ENCODE results near the gene CCDC177.
A peak's percentile ranks its signal among the peaks of the same experiment; 100 is the strongest.

CCDC177 gene

GRCh38 chr14:69561893-69562292 lies 12.8 kb downstream of the CCDC177 start:
- H3K4me3 ChIP-seq (ENCODE audit: low read length in 2 of 2), result no peak overlapping the region
- no peak for DNase-seq (ENCODE audit: low spot score)
- H3K27me3 ChIP-seq (ENCODE audit: control insufficient read depth in 3 of 3, insufficient read depth in 3 of 3, low read depth in 1 of 3, low read length in 3 of 3), result no peaks in the 10 kb centered on the region
- H2BK120ac ChIP-seq (ENCODE audit: low read depth, low read length), result no peak overlapping the region
- H3K9ac ChIP-seq (ENCODE audit: low read depth, low read length, poor library complexity), result no peak overlapping the region
- no peak overlapping the region for H2BK12ac ChIP-seq (ENCODE audit: low read length)
- H2AK5ac ChIP-seq (ENCODE audit: low read depth, low read length), result no peak overlapping the region
- no peaks in the 10 kb centered on the region for H3K9me3 ChIP-seq (replicated peaks in 1 of 2; ENCODE audit: control insufficient read depth in 2 of 2, insufficient read depth in 1 of 2, low read depth in 1 of 2, low read length in 2 of 2)
- H2BK15ac ChIP-seq (ENCODE audit: low read length), result no peak overlapping the region
- no peak overlapping the region for H2BK5ac ChIP-seq (ENCODE audit: low read length)
- no peak overlapping the region for H3K4me2 ChIP-seq (ENCODE audit: insufficient read depth, low read length, poor library complexity, severe bottlenecking)
- no peak overlapping the region for H3K23ac ChIP-seq (ENCODE audit: low read depth, low read length, poor library complexity)
- H2AFZ ChIP-seq (ENCODE audit: low read length), result peak overlapping the region; percentile 1
- no peak overlapping the region for H3K4ac ChIP-seq (ENCODE audit: low read length)
- no peaks in the 10 kb centered on the region for H3K36me3 ChIP-seq (replicated peaks in 1 of 2; ENCODE audit: control insufficient read depth in 2 of 2, insufficient read depth in 2 of 2, low read length in 2 of 2)
- H4K8ac ChIP-seq (ENCODE audit: low read depth, low read length), result no peak overlapping the region
- H3K18ac ChIP-seq (ENCODE audit: low read length), result no peak overlapping the region
- no peak overlapping the region for H3K14ac ChIP-seq (ENCODE audit: low read length)
- peaks cover 16 to 27% of the 10 kb centered on the region in 2 donors for H3K4me1 ChIP-seq (ENCODE audit: control insufficient read depth in 2 of 2, insufficient read depth in 1 of 2, low read depth in 1 of 2, low read length in 2 of 2)
- H3K27ac ChIP-seq (replicated peaks; ENCODE audit: low read length), result no peak overlapping the region
- no peak overlapping the region for H4K91ac ChIP-seq (ENCODE audit: low read depth, low read length, poor library complexity)
- H3K79me1 ChIP-seq (ENCODE audit: low read depth, low read length), result no peaks in the 10 kb centered on the region

DNA sequence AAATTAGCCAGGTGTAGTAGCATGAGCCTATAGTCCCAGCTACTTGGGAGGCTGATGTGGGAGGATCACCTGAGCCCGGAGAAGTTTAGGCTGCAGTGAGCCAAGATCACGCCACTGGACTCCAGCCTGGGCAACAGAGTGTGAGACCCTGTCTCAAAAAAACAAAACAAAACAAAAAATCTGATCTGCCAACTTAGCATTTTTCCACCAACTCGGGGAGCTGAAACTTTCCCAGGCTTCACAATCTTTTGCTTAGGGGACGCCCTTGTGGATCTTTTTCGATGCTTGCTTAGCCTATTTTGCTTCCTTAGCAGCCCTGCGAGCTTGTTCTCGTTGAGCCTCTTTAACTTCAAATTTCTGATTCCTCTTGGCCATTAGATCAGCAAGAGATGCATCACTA lies 13.8 kb downstream of the CCDC177 start:
- no peak overlapping the region for H2BK120ac ChIP-seq (ENCODE audit: low read depth, low read length)
- no CpG with 5 or more reads among the region's 7 CpGs for WGBS, 2 donors (ENCODE audit: extremely low coverage in 2 of 2, insufficient read length in 2 of 2, insufficient replicate concordance in 1 of 2)
- H2AK5ac ChIP-seq (ENCODE audit: low read depth, low read length), result no peak overlapping the region
- H3K14ac ChIP-seq (ENCODE audit: low read length), result no peak overlapping the region
- H3K23ac ChIP-seq (ENCODE audit: low read depth, low read length, poor library complexity), result no peak overlapping the region
- no peaks in the 10 kb centered on the region for H3K9me3 ChIP-seq (replicated peaks in 1 of 2; ENCODE audit: control insufficient read depth in 2 of 2, insufficient read depth in 1 of 2, low read depth in 1 of 2, low read length in 2 of 2)
- no peak overlapping the region for H2AFZ ChIP-seq (ENCODE audit: low read length)
- H3K18ac ChIP-seq (ENCODE audit: low read length), result no peak overlapping the region
- no peak overlapping the region for H3K4me2 ChIP-seq (ENCODE audit: insufficient read depth, low read length, poor library complexity, severe bottlenecking)
- no peak overlapping the region for H2BK15ac ChIP-seq (ENCODE audit: low read length)
- H3K27me3 ChIP-seq (ENCODE audit: control insufficient read depth in 3 of 3, insufficient read depth in 3 of 3, low read depth in 1 of 3, low read length in 3 of 3), result no peaks in the 10 kb centered on the region
- no peak overlapping the region for H2BK5ac ChIP-seq (ENCODE audit: low read length)
- H3K4ac ChIP-seq (ENCODE audit: low read length), result no peak overlapping the region
- no peaks in the 10 kb centered on the region for H3K79me1 ChIP-seq (ENCODE audit: low read depth, low read length)
- H3K9ac ChIP-seq (ENCODE audit: low read depth, low read length, poor library complexity), result no peak overlapping the region
- no peak overlapping the region for H3K27ac ChIP-seq (replicated peaks; ENCODE audit: low read length)
- no peaks in the 10 kb centered on the region for H3K36me3 ChIP-seq (replicated peaks in 1 of 2; ENCODE audit: control insufficient read depth in 2 of 2, insufficient read depth in 2 of 2, low read length in 2 of 2)
- H2BK12ac ChIP-seq (ENCODE audit: low read length), result no peak overlapping the region
- peaks cover 16 to 27% of the 10 kb centered on the region in 2 donors for H3K4me1 ChIP-seq (ENCODE audit: control insufficient read depth in 2 of 2, insufficient read depth in 1 of 2, low read depth in 1 of 2, low read length in 2 of 2)
- no peak overlapping the region for H3K4me3 ChIP-seq (ENCODE audit: low read length in 2 of 2)
- no peak overlapping the region for H4K91ac ChIP-seq (ENCODE audit: low read depth, low read length, poor library complexity)
- H4K8ac ChIP-seq (ENCODE audit: low read depth, low read length), result no peak overlapping the region
- DNase-seq (ENCODE audit: low spot score), result no peak

DNA sequence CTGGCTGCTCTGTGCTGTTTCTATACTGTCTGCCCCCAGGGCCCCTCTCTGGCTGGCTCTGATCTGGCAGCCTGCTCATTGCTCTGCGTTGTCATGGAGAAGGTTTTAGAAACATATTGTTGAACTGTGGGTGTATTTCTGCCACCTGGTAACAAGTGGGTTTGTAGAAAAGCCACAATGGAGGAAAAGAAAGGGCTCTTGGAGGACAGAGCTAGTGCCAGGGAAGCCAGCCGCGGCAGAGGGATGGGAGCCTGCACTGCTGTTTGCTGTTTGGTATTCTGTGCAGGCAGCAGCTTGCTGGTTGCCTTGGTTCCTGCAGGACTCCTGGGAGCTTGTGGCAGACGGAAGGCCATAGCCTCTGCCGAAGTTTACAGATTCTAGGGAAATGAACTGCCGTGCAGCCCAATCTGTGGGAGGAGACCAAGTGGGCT lies 15.1 kb downstream of the CCDC177 start:
- H2BK120ac ChIP-seq (ENCODE audit: low read depth, low read length), result no peak overlapping the region
- H3K4me1 ChIP-seq (ENCODE audit: control insufficient read depth in 2 of 2, insufficient read depth in 1 of 2, low read depth in 1 of 2, low read length in 2 of 2), result peaks cover 16 to 27% of the 10 kb centered on the region in 2 donors
- no peak for DNase-seq (ENCODE audit: low spot score)
- no peak overlapping the region for H4K91ac ChIP-seq (ENCODE audit: low read depth, low read length, poor library complexity)
- H3K27ac ChIP-seq (replicated peaks; ENCODE audit: low read length), result peak overlapping the region; percentile 2
- no peak overlapping the region for H3K4ac ChIP-seq (ENCODE audit: low read length)
- no peak overlapping the region for H3K14ac ChIP-seq (ENCODE audit: low read length)
- no peak overlapping the region for H3K23ac ChIP-seq (ENCODE audit: low read depth, low read length, poor library complexity)
- H2BK5ac ChIP-seq (ENCODE audit: low read length), result no peak overlapping the region
- no peak overlapping the region for H2AK5ac ChIP-seq (ENCODE audit: low read depth, low read length)
- peak overlapping the region; percentile 24 for H3K18ac ChIP-seq (ENCODE audit: low read length)
- no peak overlapping the region for H2BK12ac ChIP-seq (ENCODE audit: low read length)
- H3K79me1 ChIP-seq (ENCODE audit: low read depth, low read length), result no peaks in the 10 kb centered on the region
- H3K9me3 ChIP-seq (replicated peaks in 1 of 2; ENCODE audit: control insufficient read depth in 2 of 2, insufficient read depth in 1 of 2, low read depth in 1 of 2, low read length in 2 of 2), result no peaks in the 10 kb centered on the region
- peak overlapping the region; percentile 60 for H2AFZ ChIP-seq (ENCODE audit: low read length)
- no peaks in the 10 kb centered on the region for H3K36me3 ChIP-seq (replicated peaks in 1 of 2; ENCODE audit: control insufficient read depth in 2 of 2, insufficient read depth in 2 of 2, low read length in 2 of 2)
- peak overlapping the region in 1 of 2 donors; percentile 0 for H3K4me3 ChIP-seq (ENCODE audit: low read length in 2 of 2)
- no CpG with 5 or more reads among the region's 6 CpGs for WGBS, 2 donors (ENCODE audit: extremely low coverage in 2 of 2, insufficient read length in 2 of 2, insufficient replicate concordance in 1 of 2)
- no peak overlapping the region for H2BK15ac ChIP-seq (ENCODE audit: low read length)
- no peak overlapping the region for H3K9ac ChIP-seq (ENCODE audit: low read depth, low read length, poor library complexity)
- H3K27me3 ChIP-seq (ENCODE audit: control insufficient read depth in 3 of 3, insufficient read depth in 3 of 3, low read depth in 1 of 3, low read length in 3 of 3), result no peaks in the 10 kb centered on the region
- H4K8ac ChIP-seq (ENCODE audit: low read depth, low read length), result no peak overlapping the region
- H3K4me2 ChIP-seq (ENCODE audit: insufficient read depth, low read length, poor library complexity, severe bottlenecking), result no peak overlapping the region

DNA sequence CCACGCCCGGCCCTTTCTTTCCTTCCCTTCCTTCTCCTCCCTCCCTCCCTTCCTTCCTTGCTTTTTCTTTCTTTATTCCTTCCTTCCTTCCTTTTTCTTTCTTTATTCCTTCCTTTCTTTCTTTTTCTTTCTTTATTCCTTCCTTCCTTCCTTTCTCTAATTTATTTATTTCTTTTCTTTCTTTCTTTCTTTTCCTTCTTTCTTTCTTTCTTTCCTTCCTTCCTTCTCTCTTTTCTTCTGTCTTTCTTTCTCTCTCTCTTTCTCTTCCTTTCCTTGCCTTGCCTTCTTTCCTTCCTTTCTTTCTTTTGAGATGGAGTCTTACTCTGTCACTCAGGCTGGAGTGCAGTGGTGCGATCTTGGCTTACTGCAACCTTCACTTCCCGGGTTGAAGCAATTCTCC lies 15.9 kb downstream of the CCDC177 start:
- no peaks in the 10 kb centered on the region for H3K9me3 ChIP-seq (replicated peaks in 1 of 2; ENCODE audit: control insufficient read depth in 2 of 2, insufficient read depth in 1 of 2, low read depth in 1 of 2, low read length in 2 of 2)
- no peak overlapping the region for H3K4me2 ChIP-seq (ENCODE audit: insufficient read depth, low read length, poor library complexity, severe bottlenecking)
- no peak overlapping the region for H3K14ac ChIP-seq (ENCODE audit: low read length)
- no CpG with 5 or more reads among the region's 4 CpGs for WGBS, 2 donors (ENCODE audit: extremely low coverage in 2 of 2, insufficient read length in 2 of 2, insufficient replicate concordance in 1 of 2)
- no peaks in the 10 kb centered on the region for H3K27me3 ChIP-seq (ENCODE audit: control insufficient read depth in 3 of 3, insufficient read depth in 3 of 3, low read depth in 1 of 3, low read length in 3 of 3)
- no peak overlapping the region for H2BK12ac ChIP-seq (ENCODE audit: low read length)
- no peak overlapping the region for H3K23ac ChIP-seq (ENCODE audit: low read depth, low read length, poor library complexity)
- no peak for DNase-seq (ENCODE audit: low spot score)
- H2AFZ ChIP-seq (ENCODE audit: low read length), result peak overlapping the region; percentile 54
- no peak overlapping the region for H2BK5ac ChIP-seq (ENCODE audit: low read length)
- no peaks in the 10 kb centered on the region for H3K79me1 ChIP-seq (ENCODE audit: low read depth, low read length)
- H3K36me3 ChIP-seq (replicated peaks in 1 of 2; ENCODE audit: control insufficient read depth in 2 of 2, insufficient read depth in 2 of 2, low read length in 2 of 2), result no peaks in the 10 kb centered on the region
- no peak overlapping the region for H2BK120ac ChIP-seq (ENCODE audit: low read depth, low read length)
- no peak overlapping the region for H3K4ac ChIP-seq (ENCODE audit: low read length)
- H3K9ac ChIP-seq (ENCODE audit: low read depth, low read length, poor library complexity), result no peak overlapping the region
- H3K27ac ChIP-seq (replicated peaks; ENCODE audit: low read length), result no peak overlapping the region
- H2AK5ac ChIP-seq (ENCODE audit: low read depth, low read length), result no peak overlapping the region
- no peak overlapping the region for H2BK15ac ChIP-seq (ENCODE audit: low read length)
- no peak overlapping the region for H3K18ac ChIP-seq (ENCODE audit: low read length)
- no peak overlapping the region for H3K4me3 ChIP-seq (ENCODE audit: low read length in 2 of 2)
- H4K91ac ChIP-seq (ENCODE audit: low read depth, low read length, poor library complexity), result no peak overlapping the region
- H4K8ac ChIP-seq (ENCODE audit: low read depth, low read length), result no peak overlapping the region
- peaks cover 16 to 27% of the 10 kb centered on the region in 2 donors for H3K4me1 ChIP-seq (ENCODE audit: control insufficient read depth in 2 of 2, insufficient read depth in 1 of 2, low read depth in 1 of 2, low read length in 2 of 2)

Measured in neuronal stem cell (in vitro differentiated cells).